Calu3 (cell line): ENCODE results near the gene FBXL4. TPM values are rescaled to one million over a fixed set of nuclear protein-coding genes. Genes with fewer than 3 reads are reported as not detected.

Experiments used
- BruUV-seq: library from RNA; stranded (reverse); fragments of 400-500 nt; replicated peaks from 2 replicates; lab custom pipeline; 2021; lab: Mats Ljungman, UMichigan
- CTCF ChIA-PET: fragments of 300-600 bp; sonication (Branson Sonifier 250); formaldehyde crosslinking; loops from one replicate; lab custom pipeline; 2022; ENCODE audit warnings: antibody characterized with exemption; lab: Charles Lee
- DNase-seq: peaks from one replicate; pipeline ENCODE4 v3.0.0; 2022
- H3K27ac Mint-ChIP-seq: one replicate; pipeline ENCODE4 v1.8.0; 2022; ENCODE audit warnings: mixed read lengths; ENCODE audit not compliant: unreplicated experiment
- H3K27me3 Mint-ChIP-seq: one replicate; pipeline ENCODE4 v1.8.0; 2022; ENCODE audit warnings: mixed read lengths; ENCODE audit not compliant: unreplicated experiment
- H3K36me3 Mint-ChIP-seq: one replicate; pipeline ENCODE4 v1.8.0; 2022; ENCODE audit warnings: mild to moderate bottlenecking, moderate library complexity, mixed read lengths; ENCODE audit not compliant: insufficient read depth, unreplicated experiment
- H3K4me1 Mint-ChIP-seq: one replicate; pipeline ENCODE4 v1.8.0; 2022; ENCODE audit warnings: mild to moderate bottlenecking, low read depth, mixed read lengths; ENCODE audit not compliant: unreplicated experiment
- H3K4me3 Mint-ChIP-seq: one replicate; pipeline ENCODE4 v1.8.0; 2022; ENCODE audit warnings: mild to moderate bottlenecking, low read depth, moderate library complexity, mixed read lengths; ENCODE audit not compliant: unreplicated experiment
- H3K9me3 Mint-ChIP-seq: one replicate; pipeline ENCODE4 v1.8.0; 2022; ENCODE audit warnings: low read depth, mixed read lengths; ENCODE audit not compliant: unreplicated experiment
- intact Hi-C: fragments of 100-400 bp; cut with micrococcal nuclease; formaldehyde crosslinking; loops from one replicate; pipeline ENCODE4 v1.10.0; 2022; ENCODE audit not compliant: unreplicated experiment
- total RNA-seq: library from RNA; stranded (reverse); gene quantifications from 2 replicates; pipeline ENCODE4 v1.2.3, GENCODE V29; 2022
- TF ChIP-seq, protein P1 (sequence below): fragments of 200-600 bp; IDR thresholded peaks from one replicate; pipeline ENCODE4 v1.8.0; 2022; ENCODE audit warnings: antibody characterized with exemption; ENCODE audit not compliant: unreplicated experiment

The FBXL4 gene
- total RNA-seq, 1 experiment from 2014 or later = 13.1 TPM

- TF ChIP-seq, protein P1, sequence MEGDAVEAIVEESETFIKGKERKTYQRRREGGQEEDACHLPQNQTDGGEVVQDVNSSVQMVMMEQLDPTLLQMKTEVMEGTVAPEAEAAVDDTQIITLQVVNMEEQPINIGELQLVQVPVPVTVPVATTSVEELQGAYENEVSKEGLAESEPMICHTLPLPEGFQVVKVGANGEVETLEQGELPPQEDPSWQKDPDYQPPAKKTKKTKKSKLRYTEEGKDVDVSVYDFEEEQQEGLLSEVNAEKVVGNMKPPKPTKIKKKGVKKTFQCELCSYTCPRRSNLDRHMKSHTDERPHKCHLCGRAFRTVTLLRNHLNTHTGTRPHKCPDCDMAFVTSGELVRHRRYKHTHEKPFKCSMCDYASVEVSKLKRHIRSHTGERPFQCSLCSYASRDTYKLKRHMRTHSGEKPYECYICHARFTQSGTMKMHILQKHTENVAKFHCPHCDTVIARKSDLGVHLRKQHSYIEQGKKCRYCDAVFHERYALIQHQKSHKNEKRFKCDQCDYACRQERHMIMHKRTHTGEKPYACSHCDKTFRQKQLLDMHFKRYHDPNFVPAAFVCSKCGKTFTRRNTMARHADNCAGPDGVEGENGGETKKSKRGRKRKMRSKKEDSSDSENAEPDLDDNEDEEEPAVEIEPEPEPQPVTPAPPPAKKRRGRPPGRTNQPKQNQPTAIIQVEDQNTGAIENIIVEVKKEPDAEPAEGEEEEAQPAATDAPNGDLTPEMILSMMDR = no peak
- CTCF ChIA-PET = no interaction called here
- DNase-seq = no peak
- no peak overlapping the region for H3K4me3 Mint-ChIP-seq
- BruUV-seq = no TSS peak
- intact Hi-C loops = no loop called here
- H3K4me1 Mint-ChIP-seq = no peaks in the 10 kb centered on the region
- H3K36me3 Mint-ChIP-seq = no peaks in the 10 kb centered on the region
- H3K27me3 Mint-ChIP-seq = no peaks in the 10 kb centered on the region
- no peak overlapping the region for H3K27ac Mint-ChIP-seq
- no peaks in the 10 kb centered on the region for H3K9me3 Mint-ChIP-seq
Measured at GRCh38 chr6:98864497-98864896, 83.2 kb downstream of the FBXL4 start.

DNA sequence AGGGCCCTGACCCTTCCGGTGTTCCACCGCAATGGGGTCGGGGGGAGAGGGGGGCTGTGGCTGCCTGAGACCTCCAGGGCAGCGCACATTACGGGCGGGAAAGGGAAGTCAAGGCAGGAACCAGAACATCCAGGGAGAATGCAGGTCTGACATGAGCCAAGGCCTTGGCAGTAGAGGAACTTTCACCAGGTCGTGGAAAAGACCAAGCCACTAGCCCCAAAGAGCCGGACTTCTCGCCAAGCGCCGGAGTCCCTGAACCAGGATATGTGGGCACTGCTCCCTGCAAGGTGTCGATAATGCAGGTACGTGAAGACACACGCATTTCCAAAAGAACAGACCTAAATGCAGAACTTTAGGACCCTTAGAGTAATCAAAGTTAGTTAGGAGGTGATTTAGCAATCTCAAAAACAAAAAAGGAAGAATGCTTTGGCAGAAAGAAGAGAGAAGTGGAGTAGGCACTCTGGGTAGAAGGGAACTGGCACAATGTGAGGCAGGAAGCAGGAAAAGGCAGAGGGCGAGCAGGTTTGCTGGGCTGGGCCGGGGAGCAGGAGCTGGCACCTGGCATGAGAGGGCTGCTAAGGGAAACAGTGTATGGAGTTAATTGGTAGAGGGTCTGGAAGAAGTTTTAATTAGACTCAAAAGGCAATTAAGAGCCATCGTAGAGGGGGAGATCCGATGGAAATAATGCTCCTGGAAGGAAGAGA lies 99.1 kb downstream of the FBXL4 start:
- H3K4me3 Mint-ChIP-seq = no peak overlapping the region
- CTCF ChIA-PET = no interaction called here
- peaks cover 11% of the 10 kb centered on the region for H3K36me3 Mint-ChIP-seq
- no peak for DNase-seq
- peaks cover 26% of the 10 kb centered on the region for H3K27me3 Mint-ChIP-seq
- intact Hi-C loops = loop anchor here (5.0 to 10.0 kb wide), 3 partner anchors 396 to 1351 kb away; no protein-coding TSS in a partner anchor
- no peak overlapping the region for H3K27ac Mint-ChIP-seq
- peaks cover 8% of the 10 kb centered on the region for H3K4me1 Mint-ChIP-seq
- BruUV-seq = no TSS peak
- TF ChIP-seq, protein P1 = no peak
- no peaks in the 10 kb centered on the region for H3K9me3 Mint-ChIP-seq

DNA sequence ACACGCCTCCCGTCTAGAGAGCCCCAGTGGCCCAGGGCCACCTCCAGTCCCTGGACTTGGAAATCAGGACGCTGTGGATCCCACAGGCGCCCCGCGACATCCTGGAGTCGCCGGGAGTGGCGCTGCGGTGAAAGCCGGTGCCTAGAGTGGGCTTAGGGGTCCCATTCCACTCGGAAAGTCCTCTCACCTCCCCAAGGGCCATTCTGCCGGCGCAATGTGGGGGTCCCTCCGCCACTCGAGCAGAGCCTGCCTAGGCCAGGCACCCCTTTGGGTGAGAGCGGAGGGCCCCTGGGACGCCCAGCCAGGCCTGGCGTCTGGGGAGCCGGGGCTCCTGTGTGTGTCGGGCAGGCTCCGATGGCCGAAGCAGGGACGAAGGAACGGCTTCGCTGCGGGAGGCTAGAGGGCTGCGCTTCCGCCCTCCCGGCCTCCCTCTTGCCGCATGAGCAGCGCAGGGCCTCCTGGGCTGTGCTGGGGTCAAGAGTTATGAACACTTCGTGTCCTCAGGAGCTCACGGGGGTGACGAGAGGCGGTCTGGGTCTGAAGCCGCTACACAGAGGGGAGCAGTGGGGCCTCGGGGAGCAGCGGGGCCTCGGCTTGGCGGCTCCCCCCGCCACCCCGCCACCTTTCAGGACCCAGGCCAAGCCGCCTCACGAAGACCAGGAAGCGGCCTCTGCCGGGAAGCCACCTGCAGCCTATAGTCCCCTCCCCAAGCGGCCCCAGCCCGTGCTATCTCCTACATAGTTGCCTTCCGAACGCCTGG lies 99.8 kb downstream of the FBXL4 start:
- CTCF ChIA-PET = no interaction called here

GRCh38 chr6:98847416-98847778 lies 100.3 kb downstream of the FBXL4 start:
- no TSS peak for BruUV-seq
- no peak for DNase-seq
- TF ChIP-seq, protein P1 = no peak
- H3K4me3 Mint-ChIP-seq = no peak overlapping the region
- no peaks in the 10 kb centered on the region for H3K9me3 Mint-ChIP-seq
- H3K27me3 Mint-ChIP-seq = peaks cover 38% of the 10 kb centered on the region
- H3K4me1 Mint-ChIP-seq = peaks cover 8% of the 10 kb centered on the region
- H3K36me3 Mint-ChIP-seq = peaks cover 11% of the 10 kb centered on the region
- CTCF ChIA-PET = no interaction called here
- H3K27ac Mint-ChIP-seq = no peak overlapping the region
- intact Hi-C loops = loop anchor here (5.0 to 10.0 kb wide), 3 partner anchors 397 to 1350 kb away; no protein-coding TSS in a partner anchor

More for the DNA sequence above, 99.8 kb downstream of the FBXL4 start:
- intact Hi-C loops = loop anchor here (5.0 to 10.0 kb wide), 3 partner anchors 397 to 1351 kb away; no protein-coding TSS in a partner anchor
- Mint-ChIP-seq H3K9me3 (no peaks in the 10 kb centered on the region), H3K27me3 (peaks cover 33% of the 10 kb centered on the region), H3K4me3 (no peak overlapping the region), H3K36me3 (peaks cover 11% of the 10 kb centered on the region), H3K4me1 (peaks cover 8% of the 10 kb centered on the region), H3K27ac (no peak overlapping the region)
- TF ChIP-seq, protein P1 = no peak
- BruUV-seq = no TSS peak
- DNase-seq = no peak
